NB4 (cell line): ENCODE measurements around the gene CDH11.

Source experiments
- DNase-seq: peaks from one replicate; pipeline ENCODE4 v3.0.0; 2010; ENCODE audit warnings: low read depth
- H3K4me3 ChIP-seq: one replicate; pipeline ENCODE4 v1.5.1; 2011; ENCODE audit warnings: mild to moderate bottlenecking, low read depth, low read length, moderate library complexity
- MAX ChIP-seq: IDR thresholded peaks from 2 replicates; pipeline ENCODE4 v1.6.1; 2011; ENCODE audit warnings: low read depth, low read length
- MYC ChIP-seq: IDR thresholded peaks from 2 replicates; pipeline ENCODE4 v1.6.1; 2011; ENCODE audit warnings: low read depth, low read length
- POLR2A ChIP-seq: IDR thresholded peaks from 2 replicates; pipeline ENCODE4 v1.6.1; 2011; ENCODE audit warnings: mild to moderate bottlenecking; ENCODE audit not compliant: insufficient read length; ENCODE audit errors: extremely low read depth
- TF ChIP-seq, protein P1 (sequence below): IDR thresholded peaks from one replicate; pipeline ENCODE4 v1.5.1; 2012; ENCODE audit warnings: low read depth, low read length

The CDH11 gene

GRCh38 chr16:65094009-65094408, 27.9 kb downstream of the CDH11 start:
- DNase-seq: no peak
- H3K4me3 ChIP-seq: no peak overlapping the region
- TF ChIP-seq, protein P1, sequence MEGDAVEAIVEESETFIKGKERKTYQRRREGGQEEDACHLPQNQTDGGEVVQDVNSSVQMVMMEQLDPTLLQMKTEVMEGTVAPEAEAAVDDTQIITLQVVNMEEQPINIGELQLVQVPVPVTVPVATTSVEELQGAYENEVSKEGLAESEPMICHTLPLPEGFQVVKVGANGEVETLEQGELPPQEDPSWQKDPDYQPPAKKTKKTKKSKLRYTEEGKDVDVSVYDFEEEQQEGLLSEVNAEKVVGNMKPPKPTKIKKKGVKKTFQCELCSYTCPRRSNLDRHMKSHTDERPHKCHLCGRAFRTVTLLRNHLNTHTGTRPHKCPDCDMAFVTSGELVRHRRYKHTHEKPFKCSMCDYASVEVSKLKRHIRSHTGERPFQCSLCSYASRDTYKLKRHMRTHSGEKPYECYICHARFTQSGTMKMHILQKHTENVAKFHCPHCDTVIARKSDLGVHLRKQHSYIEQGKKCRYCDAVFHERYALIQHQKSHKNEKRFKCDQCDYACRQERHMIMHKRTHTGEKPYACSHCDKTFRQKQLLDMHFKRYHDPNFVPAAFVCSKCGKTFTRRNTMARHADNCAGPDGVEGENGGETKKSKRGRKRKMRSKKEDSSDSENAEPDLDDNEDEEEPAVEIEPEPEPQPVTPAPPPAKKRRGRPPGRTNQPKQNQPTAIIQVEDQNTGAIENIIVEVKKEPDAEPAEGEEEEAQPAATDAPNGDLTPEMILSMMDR: no peak
- TF ChIP-seq MYC: no peak

- no peak for DNase-seq
- no peak overlapping the region for H3K4me3 ChIP-seq
- TF ChIP-seq, protein P1: no peak
- TF ChIP-seq MAX (no peak), MYC (no peak), POLR2A (no peak)
These were observed 38.6 kb downstream of the CDH11 start for GRCh38 chr16:65083164-65083857.

- TF ChIP-seq, protein P1: no peak
- TF ChIP-seq MAX (no peak), POLR2A (no peak), MYC (no peak)
- no peak for DNase-seq
- no peak overlapping the region for H3K4me3 ChIP-seq
These were observed 42.3 kb downstream of the CDH11 start for GRCh38 chr16:65079549-65079948.

GRCh38 chr16:65077181-65077580, 44.7 kb downstream of the CDH11 start:
- DNase-seq: no peak
- no peak overlapping the region for H3K4me3 ChIP-seq
- no peak for TF ChIP-seq MAX
- TF ChIP-seq, protein P1: no peak
- no peak for TF ChIP-seq POLR2A
- no peak for TF ChIP-seq MYC

GRCh38 chr16:65075877-65076276, 46.0 kb downstream of the CDH11 start:
- no peak for DNase-seq

More at GRCh38 chr16:65075877-65076276, 46.0 kb downstream of the CDH11 start:
- H3K4me3 ChIP-seq: no peak overlapping the region
- TF ChIP-seq MYC: no peak
- TF ChIP-seq MAX: no peak
- no peak for TF ChIP-seq POLR2A
- TF ChIP-seq, protein P1: no peak
